HG03175 (cell line): ENCODE results near the gene RBM47.
"Not testable (repeated sequence)": the region's sequence is repeated elsewhere in the genome, so short reads cannot be mapped to it uniquely, and the experiment has no call there.

Source experiments
- ATAC-seq: cut with Tn5 transposase; IDR thresholded peaks from one replicate; pipeline ENCODE4 v1.9.1; 2021; ENCODE audit warnings: mild to moderate bottlenecking, moderate library complexity; ENCODE audit not compliant: unreplicated experiment

RBM47 gene

GRCh38 chr4:40418430-40419230 is 211.0 kb downstream of the RBM47 start:
- peak; percentile 41 for ATAC-seq

GRCh38 chr4:40417941-40418340 is 211.7 kb downstream of the RBM47 start:
- ATAC-seq: no peak

DNA sequence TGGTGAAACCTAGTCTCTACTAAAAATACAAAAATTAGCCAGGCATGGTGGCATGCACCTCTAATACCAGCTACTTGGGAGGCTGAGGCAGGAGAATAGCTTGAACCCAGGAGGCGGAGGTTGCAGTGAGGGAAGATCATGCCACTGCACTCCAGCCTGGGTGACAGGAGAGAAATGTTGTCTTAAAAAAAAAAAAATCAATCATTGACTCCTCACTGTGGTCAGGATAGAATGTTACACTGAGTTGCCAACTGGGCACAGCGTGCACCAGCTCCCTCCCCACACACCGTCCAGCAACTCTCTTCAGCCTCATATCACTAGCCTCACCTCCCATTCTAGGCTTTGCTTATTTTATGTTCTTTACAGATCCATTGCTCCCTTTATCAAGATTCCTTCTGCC is 215.0 kb downstream of the RBM47 start:
- no peak for ATAC-seq

DNA sequence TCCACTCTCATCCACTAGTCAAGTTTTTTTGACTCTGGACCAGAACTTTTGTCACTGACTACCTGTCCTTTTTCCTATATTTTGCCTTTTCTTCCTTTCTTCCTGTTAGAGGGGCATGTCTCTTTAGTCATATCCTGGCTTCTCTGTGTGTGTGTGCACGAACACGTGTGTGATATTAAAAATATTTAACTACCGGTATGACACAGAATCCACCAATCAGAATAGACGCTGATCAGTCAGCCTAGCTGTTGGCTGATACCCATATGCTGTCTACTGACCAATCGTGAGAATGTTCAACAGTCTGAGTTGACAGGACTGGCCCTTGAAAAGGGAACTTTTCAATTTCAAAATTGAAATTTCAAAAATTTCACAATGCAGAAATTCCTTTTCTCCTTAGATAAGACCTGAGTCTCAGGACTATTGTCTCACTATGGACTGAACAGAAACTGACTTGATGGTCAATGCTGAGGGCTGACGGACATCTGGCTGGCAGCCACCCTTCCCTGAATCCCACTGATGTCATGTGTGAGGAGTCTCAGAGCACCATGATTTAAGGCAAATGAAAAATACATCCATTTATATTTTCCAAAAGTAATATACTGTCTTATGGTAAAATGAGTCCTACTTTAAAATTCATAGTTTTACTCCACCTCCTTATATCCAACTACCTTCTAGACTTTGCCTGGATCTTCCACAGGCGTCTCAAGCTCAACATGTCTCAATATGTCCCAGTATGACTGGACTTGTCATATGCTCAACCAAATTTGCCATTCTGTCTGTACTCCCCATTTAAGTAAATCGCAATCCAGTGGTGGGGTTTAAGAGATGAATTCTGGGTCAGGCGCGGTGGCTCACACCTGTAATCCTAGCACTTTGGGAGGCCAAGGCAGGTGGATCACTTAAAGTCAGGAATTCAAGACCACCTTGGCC is 216.5 kb downstream of the RBM47 start:
- no peak for ATAC-seq

DNA sequence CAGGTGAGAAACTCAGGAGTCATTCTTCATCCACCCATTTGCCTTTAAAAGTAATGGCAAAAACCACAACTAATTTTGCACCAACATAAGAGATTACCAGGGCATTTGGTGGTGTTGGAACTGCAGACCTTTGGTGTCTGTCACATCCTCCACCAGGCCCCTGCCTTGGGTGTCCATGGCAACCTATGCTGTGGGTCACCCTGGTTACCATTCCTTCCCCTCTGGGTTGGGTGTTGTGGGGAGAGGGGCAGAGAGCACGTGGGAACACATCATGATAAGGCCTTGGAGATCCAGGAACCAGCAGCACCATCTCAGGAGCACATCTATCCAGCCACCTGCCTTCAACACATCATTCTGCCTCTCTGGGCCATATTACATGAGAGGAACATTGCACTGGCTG is 217.3 kb downstream of the RBM47 start:
- no peak for ATAC-seq

GRCh38 chr4:40409835-40410234 is 219.8 kb downstream of the RBM47 start:
- no peak for ATAC-seq

GRCh38 chr4:40407468-40407867 is 222.2 kb downstream of the RBM47 start:
- not testable (repeated sequence) for ATAC-seq

DNA sequence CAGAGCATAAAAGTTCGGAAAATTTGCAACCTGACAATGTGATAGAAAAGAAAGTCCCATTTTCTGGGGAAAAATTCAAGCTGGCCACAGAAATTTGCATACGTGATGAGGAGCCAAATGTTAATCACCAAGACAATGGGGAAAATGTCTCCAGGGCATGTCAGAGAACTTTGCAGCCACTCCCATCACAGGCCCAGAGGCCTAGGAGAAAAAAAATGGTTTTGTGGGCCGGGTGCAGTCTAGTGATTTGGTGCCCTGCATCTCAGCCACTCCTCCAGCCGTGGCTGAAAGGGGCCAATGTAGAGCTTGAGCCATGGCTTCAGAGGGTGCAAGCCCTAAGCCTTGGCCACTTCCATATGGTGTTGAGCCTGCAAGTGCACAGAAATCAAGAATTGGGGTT is 223.3 kb downstream of the RBM47 start:
- no peak for ATAC-seq

- ATAC-seq: no peak
Measured at GRCh38 chr4:40405193-40405592, 224.5 kb downstream of the RBM47 start.

DNA sequence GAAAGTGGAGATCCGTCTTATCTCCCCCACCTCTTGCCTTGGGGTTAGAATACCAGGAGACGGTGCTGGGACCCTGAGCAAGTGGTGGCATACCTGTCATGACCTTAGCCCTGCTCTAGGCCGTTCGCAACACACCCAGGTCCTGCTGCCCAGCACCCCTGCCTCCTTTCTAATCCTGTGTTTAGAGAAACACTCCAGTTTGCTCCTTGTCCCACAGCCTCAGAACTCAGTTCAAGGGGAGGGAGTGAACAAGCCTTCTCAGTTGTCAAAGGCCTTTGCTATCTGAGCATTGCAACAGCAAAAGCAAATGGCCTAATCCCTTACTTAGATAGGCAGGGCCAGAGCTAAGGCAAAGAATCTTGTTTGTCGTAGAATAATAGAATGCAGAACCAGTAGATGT is 226.6 kb downstream of the RBM47 start:
- ATAC-seq: no peak

GRCh38 chr4:40402556-40402955 is 227.1 kb downstream of the RBM47 start:
- no peak for ATAC-seq

DNA sequence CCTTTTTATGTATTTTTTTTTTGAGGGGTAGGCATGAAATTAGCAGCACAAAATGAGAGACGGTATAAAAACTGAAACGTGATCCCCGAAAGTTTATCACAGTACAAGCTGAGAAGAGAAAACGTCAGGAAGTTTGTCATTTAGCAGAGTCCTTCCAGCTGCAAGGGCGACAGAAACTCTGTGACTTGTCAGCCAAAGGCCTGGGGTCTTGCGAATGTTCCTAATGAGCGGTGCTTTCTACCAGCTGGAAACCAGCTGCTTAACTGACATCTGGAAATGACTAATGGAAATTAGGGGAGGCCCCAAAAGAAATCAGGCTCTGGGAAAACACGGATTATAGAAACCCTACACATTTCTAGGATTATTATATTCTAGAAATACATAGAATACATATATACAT is 228.0 kb downstream of the RBM47 start:
- ATAC-seq: no peak

DNA sequence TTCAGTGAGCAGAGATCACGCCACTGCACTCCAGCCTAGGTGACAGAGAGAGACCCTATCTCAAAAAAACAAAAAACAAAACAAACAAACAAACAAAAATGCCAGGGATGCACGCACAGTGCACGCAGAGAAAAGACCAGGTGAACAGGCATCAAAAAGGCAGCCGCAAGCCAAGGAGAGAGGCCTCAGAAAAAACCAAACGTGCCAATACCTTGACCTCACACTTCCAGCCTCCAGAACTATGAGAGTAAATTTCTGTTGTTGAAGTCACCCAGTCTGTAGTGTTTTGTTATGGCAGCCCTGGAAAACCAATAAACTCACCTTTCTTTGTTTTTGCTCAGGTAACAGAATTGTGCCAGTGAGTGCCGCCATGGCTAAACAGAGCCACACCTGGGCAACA is 228.6 kb downstream of the RBM47 start:
- ATAC-seq: no peak

DNA sequence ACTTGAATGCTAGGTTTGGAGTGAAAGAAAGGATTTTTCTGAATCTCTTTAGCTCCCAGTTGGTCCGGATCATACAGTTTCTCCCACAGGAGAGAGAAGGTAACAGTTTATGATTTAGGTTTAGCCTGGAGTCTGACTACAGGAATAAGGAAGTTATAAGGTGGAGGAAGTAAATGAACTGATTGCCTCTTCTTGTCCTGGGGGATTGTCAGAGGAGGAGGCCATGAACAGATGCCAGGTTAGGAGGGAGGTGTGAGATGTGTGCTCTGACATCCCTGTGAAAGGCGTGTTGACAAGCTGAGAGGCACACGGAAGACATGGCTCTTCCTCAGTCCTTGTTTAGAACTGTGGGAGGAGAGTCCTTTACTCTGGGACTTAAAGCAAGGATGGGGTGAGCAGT is 230.1 kb downstream of the RBM47 start:
- no peak for ATAC-seq

- ATAC-seq: no peak
Measured at GRCh38 chr4:40395908-40396793, 233.5 kb downstream of the RBM47 start.

GRCh38 chr4:40395166-40395900 is 234.3 kb downstream of the RBM47 start:
- ATAC-seq: no peak

DNA sequence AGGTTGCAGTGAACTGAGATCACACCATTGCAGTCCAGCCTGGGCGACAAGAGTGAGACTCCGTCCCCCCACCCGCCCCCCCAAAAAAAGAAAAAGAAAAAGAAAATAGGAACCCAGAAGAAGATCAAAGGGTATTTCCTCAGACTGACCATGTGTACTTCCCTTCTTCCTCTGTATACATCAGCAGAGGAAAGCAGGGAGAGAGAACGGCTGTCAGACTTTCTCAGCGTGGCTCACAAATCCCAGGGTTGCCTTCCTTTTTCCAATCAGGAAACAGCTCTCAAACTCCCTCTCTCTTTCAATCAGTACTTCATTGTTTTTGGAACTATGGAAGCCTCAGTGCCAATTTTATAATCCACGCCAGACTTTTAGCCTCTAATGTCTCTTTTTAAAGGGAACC is 235.4 kb downstream of the RBM47 start:
- ATAC-seq: no peak

- not testable (repeated sequence) for ATAC-seq
Measured at GRCh38 chr4:40392241-40392640, 237.4 kb downstream of the RBM47 start.

DNA sequence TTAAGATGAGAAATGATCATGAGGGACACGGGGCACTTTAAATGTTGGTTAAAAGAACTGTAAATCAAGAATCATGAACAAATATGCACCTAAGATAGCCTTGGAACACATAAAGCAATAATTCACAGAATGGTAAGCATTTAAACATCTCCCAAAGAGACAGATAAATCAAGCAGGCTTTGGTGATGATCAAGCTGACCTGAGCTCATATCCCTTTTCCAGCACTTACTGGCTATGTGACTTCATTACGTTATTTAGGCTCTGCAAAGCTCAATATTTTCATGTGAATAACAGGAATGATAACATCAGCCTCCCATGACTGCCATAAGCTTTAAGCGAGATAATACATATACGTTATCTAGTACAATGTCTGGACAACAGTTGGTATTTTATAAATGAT is 239.7 kb downstream of the RBM47 start:
- no peak for ATAC-seq

DNA sequence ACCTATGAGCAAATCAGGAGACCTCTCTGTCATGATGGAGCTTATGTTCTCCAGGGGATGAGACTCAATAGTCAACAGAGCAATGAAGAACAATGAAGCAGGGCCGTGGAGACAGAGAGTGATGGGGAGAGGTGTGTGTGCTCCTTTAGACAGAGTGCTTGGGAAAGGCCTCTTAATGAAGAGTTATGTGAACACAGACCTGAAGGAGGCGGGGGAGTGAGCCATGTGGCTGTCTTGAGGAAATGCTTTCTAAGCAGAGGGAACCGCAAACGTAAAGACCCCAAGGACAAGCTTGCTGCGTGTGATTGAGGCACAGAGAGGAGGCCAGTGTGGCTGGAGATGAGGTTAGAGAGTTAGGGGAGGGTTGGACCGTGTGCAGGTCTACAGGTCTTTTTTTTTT is 241.4 kb downstream of the RBM47 start:
- no peak for ATAC-seq
